NB4 (cell line): ENCODE data around the gene MTX1.

Source experiments
- CTCF ChIP-seq: IDR thresholded peaks from one replicate; pipeline ENCODE4 v1.5.1; 2012; ENCODE audit warnings: low read depth, low read length
- POLR2A ChIP-seq: IDR thresholded peaks from 2 replicates; pipeline ENCODE4 v1.6.1; 2011; ENCODE audit warnings: mild to moderate bottlenecking; ENCODE audit not compliant: insufficient read length; ENCODE audit errors: extremely low read depth

GRCh38 chr1:155176544-155177071 is 31.9 kb upstream of the MTX1 start:
- TF ChIP-seq CTCF = peak; percentile 83
- TF ChIP-seq POLR2A = no peak
